AML-193 (cell line): ENCODE results near the gene VTI1A.

Experiments used
- DNase-seq, 2 experiments: peaks; one replicate each; lab custom pipeline; 2025; lab: John Stamatoyannopoulos, UW

Gene VTI1A

GRCh38 chr10:112679392-112679791 is 232.4 kb downstream of the VTI1A start:
- no peak for DNase-seq

- no peak for DNase-seq
Measured at GRCh38 chr10:112680586-112680985, 233.6 kb downstream of the VTI1A start.

- DNase-seq = no peak
Measured at GRCh38 chr10:112687647-112688046, 240.6 kb downstream of the VTI1A start.

GRCh38 chr10:112689327-112690072 is 242.5 kb downstream of the VTI1A start:
- no peak for DNase-seq

- DNase-seq = no peak
Measured at GRCh38 chr10:112695539-112695938, 248.5 kb downstream of the VTI1A start.

GRCh38 chr10:112696592-112696991 is 249.6 kb downstream of the VTI1A start:
- no peak for DNase-seq

GRCh38 chr10:112698133-112698817 is 251.3 kb downstream of the VTI1A start:
- no peak for DNase-seq

- no peak for DNase-seq
Measured at GRCh38 chr10:112698818-112699164, 251.8 kb downstream of the VTI1A start.

GRCh38 chr10:112700215-112700671 is 253.2 kb downstream of the VTI1A start:
- no peak for DNase-seq

GRCh38 chr10:112701211-112701877 is 254.3 kb downstream of the VTI1A start:
- DNase-seq = no peak

- DNase-seq = peak in 1 of 2 experiments; percentile 3
Measured at GRCh38 chr10:112701878-112702255, 254.9 kb downstream of the VTI1A start.

GRCh38 chr10:112706577-112706976 is 259.6 kb downstream of the VTI1A start:
- no peak for DNase-seq

- DNase-seq = no peak
Measured at GRCh38 chr10:112708461-112708860, 261.4 kb downstream of the VTI1A start.

- DNase-seq = no peak
Measured at GRCh38 chr10:112710528-112710927, 263.5 kb downstream of the VTI1A start.

- DNase-seq = no peak
Measured at GRCh38 chr10:112711366-112711765, 264.4 kb downstream of the VTI1A start.

- no peak for DNase-seq
Measured at GRCh38 chr10:112712536-112712935, 265.5 kb downstream of the VTI1A start.

- no peak for DNase-seq
Measured at GRCh38 chr10:112713411-112713810, 266.4 kb downstream of the VTI1A start.

- no peak for DNase-seq
Measured at GRCh38 chr10:112715581-112715980, 268.6 kb downstream of the VTI1A start.

- no peak for DNase-seq
Measured at GRCh38 chr10:112716076-112716475, 269.1 kb downstream of the VTI1A start.

GRCh38 chr10:112716924-112717413 is 270.0 kb downstream of the VTI1A start:
- no peak for DNase-seq

GRCh38 chr10:112720178-112720577 is 273.2 kb downstream of the VTI1A start:
- DNase-seq = no peak

- DNase-seq = peak in 1 of 2 experiments; percentile 28
Measured at GRCh38 chr10:112721080-112721698, 274.2 kb downstream of the VTI1A start.
